Right lung (tissue), 5 donors: Measurements from ENCODE around the gene HOXC9. TPM values are rescaled to one million over a fixed set of nuclear protein-coding genes. Genes with fewer than 3 reads are reported as not detected.

Experiments
- DNase-seq, 2 donors: peaks; one replicate each; pipeline ENCODE4 v3.0.0-alpha.2; 2013
- polyA plus RNA-seq, 5 donors: library from polyadenylated mRNA; unstranded; fragments of 120-200 nt; gene quantifications; one replicate each; pipeline versions ENCODE4 v1.2.1 to v1.2.3, GENCODE V29; 2013; ENCODE audit warnings: inconsistent platforms in 1 of 5, low replicate concordance in 1 of 5; ENCODE audit not compliant: insufficient read length in 5 of 5, insufficient read depth in 1 of 5

Gene HOXC9
- polyA plus RNA-seq, 5 donors = 0.20 to 2.1 (median 0.34) TPM

- no peak for DNase-seq
These were observed 51.3 kb downstream of the HOXC9 start for GRCh38 chr12:54051026-54051842.

- no peak for DNase-seq
These were observed 52.0 kb downstream of the HOXC9 start for GRCh38 chr12:54051874-54052437.

GRCh38 chr12:54052438-54053002 is 52.6 kb downstream of the HOXC9 start:
- peak in 1 of 2 donors; percentile 79 for DNase-seq

Other genes starting within 250 kb of the HOXC9 start
- not detected for gene CISTR, start 248.2 kb upstream of the HOXC9 start, polyA plus RNA-seq
- gene HOXC13, start 61.3 kb upstream of the HOXC9 start, polyA plus RNA-seq = not detected
- not detected for gene HOXC12, start 45.3 kb upstream of the HOXC9 start, polyA plus RNA-seq
- gene HOXC11, start 27.0 kb upstream of the HOXC9 start, polyA plus RNA-seq = under 1 TPM in 1 of 5 donors, not detected in 4; 0.40 TPM
- under 1 TPM in 1 of 5 donors, not detected in 4; 0.13 TPM for gene HOTAIR, start 25.2 kb upstream of the HOXC9 start, polyA plus RNA-seq
- 1 to 10 TPM in 2 of 5 donors, not detected in 3; 1.2 to 2.6 TPM for gene HOXC10, start 15.0 kb upstream of the HOXC9 start, polyA plus RNA-seq
- gene HOXC8, start 8.8 kb downstream of the HOXC9 start, polyA plus RNA-seq = under 1 TPM; 0.09 to 0.70 (median 0.12) TPM
- 1 to 10 TPM; 1.2 to 5.7 (median 2.4) TPM for gene HOXC6, start 28.3 kb downstream of the HOXC9 start, polyA plus RNA-seq
- gene HOXC5, start 32.9 kb downstream of the HOXC9 start, polyA plus RNA-seq = under 1 TPM in 4 of 5 donors, not detected in 1; 0.16 to 0.40 (median 0.22) TPM
- 1 to 10 TPM; 3.1 to 5.6 (median 3.4) TPM for gene HOXC4, start 53.7 kb downstream of the HOXC9 start, polyA plus RNA-seq
- gene SMUG1, start 188.8 kb downstream of the HOXC9 start, polyA plus RNA-seq = 10 to 100 TPM; 29.1 to 32.4 (median 30.8) TPM